HCEC 1CT (cell line): ENCODE results near the gene HDGFL3.
A peak's percentile ranks its signal among the peaks of the same experiment; 100 is the strongest.
"Not testable (repeated sequence)": the region's sequence is repeated elsewhere in the genome, so short reads cannot be mapped to it uniquely, and the experiment has no call there.

Source experiments
- DNase-seq: peaks from one replicate; pipeline ENCODE4 v3.0.0-alpha.2; 2017

HDGFL3 gene

GRCh38 chr15:83094583-83094982 lies 113.0 kb downstream of the HDGFL3 start:
- DNase-seq, result no peak

DNA sequence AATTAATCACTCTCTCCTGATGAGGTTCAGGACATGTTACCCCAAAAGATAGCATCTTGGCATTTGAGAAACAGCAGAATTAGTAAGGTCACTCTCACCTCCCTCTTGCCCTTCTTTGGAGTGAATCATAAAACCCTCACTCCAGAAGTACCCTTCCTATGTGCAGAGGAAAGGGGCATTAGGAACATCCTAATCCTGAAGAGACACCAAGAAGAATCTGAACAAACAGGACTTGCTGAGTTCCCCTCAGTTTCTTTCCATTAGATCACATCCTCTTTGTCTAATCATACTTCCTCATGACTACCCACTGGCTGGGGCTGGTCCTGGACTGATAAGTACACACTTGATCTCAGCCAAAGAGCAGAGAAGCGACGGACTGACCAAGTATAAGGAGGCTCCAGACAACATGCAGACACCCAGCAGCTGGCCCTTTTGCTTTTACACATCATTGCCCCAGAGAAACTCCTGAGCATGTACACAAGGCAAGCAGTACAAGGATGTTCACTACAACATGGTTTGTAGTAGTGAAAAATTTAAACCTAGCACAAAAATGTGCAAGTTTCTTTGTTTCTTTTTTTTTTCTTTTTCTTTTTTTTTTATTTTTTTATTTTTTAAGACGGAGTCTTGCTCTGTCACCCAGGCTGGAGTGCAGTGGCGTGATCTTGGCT lies 115.2 kb downstream of the HDGFL3 start:
- DNase-seq, result peak; percentile 28

DNA sequence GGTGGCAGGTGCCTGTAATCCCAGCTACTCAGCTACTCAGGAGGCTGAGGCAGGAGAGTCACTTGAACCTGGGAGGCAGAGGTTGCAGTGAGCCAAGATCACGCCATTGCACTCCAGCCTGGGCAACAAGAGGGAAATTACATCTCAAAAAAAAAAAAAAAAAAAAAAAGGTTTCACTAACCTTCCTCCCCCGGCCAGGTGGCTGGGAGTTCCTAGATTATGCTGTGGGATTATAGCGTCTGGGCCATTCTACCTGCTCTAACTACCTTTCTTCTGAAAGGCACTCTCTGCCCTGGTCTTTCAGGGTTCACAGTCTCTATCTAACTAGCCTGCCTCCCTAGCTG lies 115.7 kb downstream of the HDGFL3 start:
- DNase-seq, result not testable (repeated sequence)

DNA sequence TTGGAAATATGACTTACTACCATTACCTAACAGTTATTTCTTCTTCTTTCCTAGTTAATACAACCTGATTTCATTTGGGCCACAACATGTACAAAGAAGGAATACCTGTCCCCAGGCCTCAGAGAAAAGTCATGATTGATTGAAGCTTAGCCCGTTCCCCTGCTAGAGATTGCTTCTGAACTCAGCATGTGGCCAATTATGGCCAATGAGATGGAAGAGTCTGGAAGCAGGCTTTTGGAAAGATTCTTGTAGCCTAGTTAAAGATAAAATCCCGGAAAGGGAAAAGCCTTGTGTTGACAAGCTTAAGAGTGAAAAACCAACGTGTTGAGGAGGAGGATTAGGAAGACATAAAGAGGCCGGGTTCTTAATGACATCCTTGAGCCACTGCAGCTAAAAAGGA lies 117.2 kb downstream of the HDGFL3 start:
- no peak for DNase-seq

DNA sequence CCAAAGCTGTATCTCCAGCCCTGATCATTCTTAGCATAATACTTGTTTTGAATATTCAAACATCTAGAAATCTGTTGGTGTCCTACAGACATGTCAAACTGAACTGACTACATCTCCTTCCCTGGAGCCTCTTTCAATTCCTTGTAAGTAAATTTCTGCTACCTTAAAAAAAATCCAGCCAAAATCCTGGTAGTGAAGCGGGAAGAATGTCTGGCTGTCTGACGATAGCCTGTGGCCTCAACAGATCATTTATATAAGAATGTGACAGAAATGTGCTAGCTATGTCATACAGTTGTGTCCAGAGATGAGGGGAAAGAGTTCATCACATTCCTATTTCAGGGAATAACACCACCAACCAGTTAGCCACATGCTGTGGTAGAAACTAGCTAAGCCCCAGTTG lies 118.7 kb downstream of the HDGFL3 start:
- no peak for DNase-seq

GRCh38 chr15:83087576-83087975 lies 120.0 kb downstream of the HDGFL3 start:
- DNase-seq, result no peak

GRCh38 chr15:83085864-83086552 lies 121.6 kb downstream of the HDGFL3 start:
- DNase-seq, result not testable (repeated sequence)

GRCh38 chr15:83085461-83085860 lies 122.2 kb downstream of the HDGFL3 start:
- not testable (repeated sequence) for DNase-seq

- DNase-seq, result no peak
Measured at GRCh38 chr15:83082730-83083386, 124.8 kb downstream of the HDGFL3 start.

DNA sequence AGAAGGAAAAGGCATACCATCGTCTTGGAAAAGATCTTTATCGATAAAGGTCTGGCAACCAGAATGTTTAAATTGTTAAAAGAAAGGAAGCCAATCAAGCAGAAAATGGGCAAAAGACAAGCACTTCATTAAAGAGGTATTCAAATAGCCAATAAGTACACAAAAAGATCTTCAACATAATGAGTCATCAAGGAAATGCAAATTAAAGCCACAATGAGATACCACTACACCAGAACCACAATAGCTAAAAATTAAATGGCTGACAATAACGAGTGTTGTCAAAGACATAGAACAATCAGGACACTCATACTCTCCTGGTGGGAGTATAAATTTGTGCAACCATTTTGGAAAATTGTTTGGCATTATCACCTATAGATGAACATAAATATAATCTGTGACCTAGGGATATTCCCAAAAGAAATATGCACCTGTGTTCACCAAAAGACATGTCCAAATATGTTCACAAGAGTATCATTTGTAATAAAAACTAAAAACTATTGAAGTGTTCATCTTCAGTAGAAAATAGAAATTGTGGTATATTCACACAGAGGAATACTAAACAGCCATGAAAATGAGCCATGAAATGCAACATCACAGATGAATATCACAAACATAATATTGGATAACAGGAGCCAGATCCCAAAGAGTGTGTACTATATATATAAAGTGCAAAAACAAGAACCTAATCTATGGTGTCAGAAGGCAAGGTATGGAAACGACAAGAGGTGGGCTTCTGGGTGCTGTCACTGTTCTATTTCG lies 126.2 kb downstream of the HDGFL3 start:
- DNase-seq, result no peak

- no peak for DNase-seq
Measured at GRCh38 chr15:83078712-83079111, 128.9 kb downstream of the HDGFL3 start.
